Measurements from ENCODE around the gene GDPD5. TPM values are rescaled to one million over a fixed set of nuclear protein-coding genes. Genes with fewer than 3 reads are reported as not detected.
A peak's percentile ranks its signal among the peaks of the same experiment; 100 is the strongest.

The GDPD5 gene
- total RNA-seq, 2 experiments from 2014 or later = 13.3 to 13.5 TPM

GRCh38 chr11:75394085-75394840 is 131.5 kb downstream of the GDPD5 start:
- intact Hi-C loops (cut with micrococcal nuclease) = loop anchor here (10.0 kb wide), 1 partner anchor 421 kb away; the partner anchor contains the start of gene UVRAG
- Mint-ChIP-seq H3K36me3 (ENCODE audit: low read depth) (peaks cover under 1% of the 10 kb centered on the region), H3K27ac (no peak overlapping the region), H3K9me3 (no peaks in the 10 kb centered on the region), H3K27me3 (ENCODE audit: low read depth) (no peaks in the 10 kb centered on the region), H3K4me1 (ENCODE audit: low read depth) (peaks cover 5% of the 10 kb centered on the region), H3K4me3 (no peak overlapping the region)
- no peak for DNase-seq
- CTCF ChIA-PET = interaction anchor here (0.6 to 1.5 kb wide), 2 partner anchors 14 to 795 kb away, joined by 5 read pairs; no protein-coding TSS in a partner anchor

GRCh38 chr11:75389925-75390324 is 135.8 kb downstream of the GDPD5 start:
- no peak for DNase-seq
- Mint-ChIP-seq H3K4me1 (ENCODE audit: low read depth) (peaks cover 3% of the 10 kb centered on the region), H3K4me3 (no peak overlapping the region), H3K36me3 (ENCODE audit: low read depth) (no peaks in the 10 kb centered on the region), H3K27ac (no peak overlapping the region), H3K27me3 (ENCODE audit: low read depth) (no peaks in the 10 kb centered on the region), H3K9me3 (no peaks in the 10 kb centered on the region)
- intact Hi-C loops (cut with micrococcal nuclease) = loop anchor here (10.0 kb wide), 1 partner anchor 425 kb away; the partner anchor contains the start of gene UVRAG
- CTCF ChIA-PET = interaction anchor here (0.6 to 12.2 kb wide), 10 partner anchors 8 to 147 kb away, joined by 4 to 374 read pairs (median 9); no protein-coding TSS in a partner anchor

DNA sequence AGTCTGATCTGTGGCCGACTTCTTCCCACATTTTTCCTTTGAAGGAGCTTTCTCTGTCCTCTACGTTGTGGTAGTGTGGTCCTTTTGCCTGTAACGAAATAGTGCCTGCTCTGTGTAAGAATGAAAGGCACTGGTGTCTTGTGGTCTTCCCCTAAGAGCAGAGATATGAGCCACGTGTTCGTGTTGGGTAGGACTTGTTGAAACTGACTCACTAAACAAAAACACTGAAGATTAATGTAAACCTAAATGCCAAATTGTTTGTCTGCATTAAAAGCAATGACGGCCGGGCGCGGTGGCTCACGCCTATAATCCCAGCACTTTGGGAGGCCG is 136.5 kb downstream of the GDPD5 start:
- H3K4me1 Mint-ChIP-seq (ENCODE audit: low read depth) = peaks cover 7% of the 10 kb centered on the region
- CTCF ChIA-PET = interaction anchor here (0.6 to 12.2 kb wide), 25 partner anchors 9 to 168 kb away, joined by 3 to 374 read pairs (median 6); no protein-coding TSS in a partner anchor
- H3K27ac Mint-ChIP-seq = no peak overlapping the region
- DNase-seq = no peak
- no peak overlapping the region for H3K4me3 Mint-ChIP-seq
- H3K27me3 Mint-ChIP-seq (ENCODE audit: low read depth) = no peaks in the 10 kb centered on the region
- H3K9me3 Mint-ChIP-seq = no peaks in the 10 kb centered on the region
- intact Hi-C loops (cut with micrococcal nuclease) = no loop called here
- no peaks in the 10 kb centered on the region for H3K36me3 Mint-ChIP-seq (ENCODE audit: low read depth)

DNA sequence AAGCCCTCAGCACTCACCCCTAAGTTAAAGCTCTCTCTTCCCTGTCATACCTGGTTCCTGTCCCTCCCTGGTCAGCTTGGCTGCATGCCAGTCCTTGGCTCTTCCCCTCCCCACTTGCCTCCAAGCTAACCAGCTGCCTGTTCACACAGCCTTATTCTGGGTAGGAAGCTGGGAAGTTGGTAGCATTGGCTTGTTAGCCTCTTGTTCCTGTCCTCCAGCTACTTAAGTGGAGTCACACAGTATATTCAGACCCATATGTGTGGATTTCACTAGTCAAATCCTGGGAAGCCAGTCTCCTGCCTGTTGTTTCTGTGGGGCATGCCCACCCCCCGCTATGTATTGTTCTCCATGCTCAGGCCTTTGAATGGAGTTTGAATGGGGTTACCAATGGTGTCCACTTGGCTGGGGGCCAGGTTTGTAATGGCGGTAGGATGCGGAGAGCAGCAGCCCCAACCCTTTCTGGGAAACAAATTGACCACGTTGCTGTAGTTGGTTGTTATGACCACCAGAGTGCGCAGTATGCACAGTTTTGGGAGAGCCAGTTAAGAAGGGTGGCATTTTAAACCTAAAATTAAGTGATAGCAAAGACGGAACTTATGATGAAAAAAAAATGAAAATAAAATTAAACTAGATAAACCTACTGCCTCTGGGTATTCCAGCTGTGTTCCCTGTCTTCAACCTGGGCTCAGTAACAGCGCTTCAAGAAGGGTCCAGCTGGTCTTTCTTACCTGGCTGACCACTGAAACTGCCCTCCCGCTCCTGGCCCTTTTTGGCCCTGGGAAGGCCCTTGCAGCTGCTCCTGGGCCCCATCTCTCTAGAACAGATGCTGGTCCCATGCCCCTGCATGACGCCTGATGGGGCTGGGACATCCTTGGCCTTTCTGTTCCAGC is 137.1 kb downstream of the GDPD5 start:
- intact Hi-C loops (cut with micrococcal nuclease) = loop anchor here (1.0 kb wide), 3 partner anchors 11 to 144 kb away; partner anchors contain the start of gene RPS3
- no peak overlapping the region for H3K4me3 Mint-ChIP-seq
- H3K27ac Mint-ChIP-seq = no peak overlapping the region
- no peaks in the 10 kb centered on the region for H3K27me3 Mint-ChIP-seq (ENCODE audit: low read depth)
- peak; percentile 88 for DNase-seq
- CTCF ChIA-PET = interaction anchor here (0.6 to 12.2 kb wide), 40 partner anchors 9 to 247 kb away, joined by 3 to 374 read pairs (median 5); no protein-coding TSS in a partner anchor
- peaks cover 11% of the 10 kb centered on the region for H3K4me1 Mint-ChIP-seq (ENCODE audit: low read depth)
- no peaks in the 10 kb centered on the region for H3K9me3 Mint-ChIP-seq
- no peaks in the 10 kb centered on the region for H3K36me3 Mint-ChIP-seq (ENCODE audit: low read depth)

DNA sequence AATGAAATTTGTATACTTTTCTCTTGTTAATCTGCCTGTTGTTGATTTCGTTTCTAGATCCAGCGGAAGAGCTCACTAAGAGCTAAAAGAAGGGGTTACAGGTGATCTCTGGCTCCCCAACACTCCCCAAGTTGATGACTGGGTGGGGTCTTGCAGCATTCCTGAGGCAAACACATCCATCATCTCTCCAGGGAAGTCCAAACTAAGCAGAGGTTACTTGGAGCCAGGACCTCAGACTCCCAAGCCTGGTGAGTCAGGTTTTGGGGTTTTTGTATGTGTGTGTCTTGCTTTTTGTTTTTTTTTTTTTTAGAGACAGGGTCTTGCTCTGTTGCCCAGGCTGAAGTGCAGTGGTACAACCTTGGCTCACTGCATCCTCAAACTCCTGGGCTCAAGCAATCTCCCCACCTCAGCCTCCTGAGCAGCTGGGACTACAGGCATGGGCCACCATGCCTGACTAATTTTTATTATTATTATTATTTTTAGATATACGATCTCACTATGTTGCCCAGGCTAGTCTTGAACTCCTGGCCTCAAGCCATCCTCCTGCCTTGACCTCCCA is 137.9 kb downstream of the GDPD5 start:
- no peak for DNase-seq
- no peaks in the 10 kb centered on the region for H3K27me3 Mint-ChIP-seq (ENCODE audit: low read depth)
- no peak overlapping the region for H3K4me3 Mint-ChIP-seq
- no peaks in the 10 kb centered on the region for H3K9me3 Mint-ChIP-seq
- H3K4me1 Mint-ChIP-seq (ENCODE audit: low read depth) = peaks cover 18% of the 10 kb centered on the region
- CTCF ChIA-PET = interaction anchor here (0.6 to 12.2 kb wide), 29 partner anchors 11 to 246 kb away, joined by 3 to 374 read pairs (median 5); no protein-coding TSS in a partner anchor
- intact Hi-C loops (cut with micrococcal nuclease) = loop anchor here (1.0 kb wide), 3 partner anchors 11 to 144 kb away; partner anchors contain the start of gene RPS3
- H3K36me3 Mint-ChIP-seq (ENCODE audit: low read depth) = no peaks in the 10 kb centered on the region
- no peak overlapping the region for H3K27ac Mint-ChIP-seq

DNA sequence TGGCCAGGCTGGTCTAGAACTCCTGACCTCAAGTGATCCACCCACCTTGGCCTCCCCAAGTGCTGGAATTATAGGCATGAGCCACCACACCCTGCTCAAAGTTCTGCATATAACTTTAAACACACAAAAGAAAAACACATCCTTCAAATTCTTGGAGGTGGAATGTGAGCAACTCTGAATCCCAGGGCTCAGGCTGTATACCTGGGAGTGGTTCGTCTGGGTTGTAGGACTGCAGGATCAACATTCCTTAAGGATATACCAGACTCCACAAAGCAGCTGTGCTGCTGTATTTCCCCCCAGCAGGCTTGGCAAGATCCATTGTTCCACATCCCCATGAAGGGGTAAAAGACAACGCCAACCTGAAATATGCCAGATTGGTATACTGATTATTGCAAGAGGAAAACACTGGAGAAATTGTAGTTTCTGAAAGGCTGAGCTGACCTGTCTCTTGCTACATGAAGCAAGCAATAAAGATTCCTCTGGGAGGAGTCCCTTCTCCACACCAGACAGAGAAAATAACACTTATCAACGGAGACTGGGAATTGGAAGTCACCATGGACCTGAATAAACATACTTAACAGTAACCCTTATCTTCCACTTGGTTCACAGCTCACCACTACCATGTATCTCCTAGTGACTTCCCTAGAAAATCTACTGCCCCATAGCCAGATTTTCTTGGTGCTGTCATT is 138.7 kb downstream of the GDPD5 start:
- Mint-ChIP-seq H3K27ac (no peak overlapping the region), H3K4me1 (ENCODE audit: low read depth) (peaks cover 18% of the 10 kb centered on the region), H3K4me3 (no peak overlapping the region), H3K9me3 (no peaks in the 10 kb centered on the region), H3K36me3 (ENCODE audit: low read depth) (no peaks in the 10 kb centered on the region), H3K27me3 (ENCODE audit: low read depth) (no peaks in the 10 kb centered on the region)
- no peak for DNase-seq
- intact Hi-C loops (cut with micrococcal nuclease) = no loop called here
- CTCF ChIA-PET = interaction anchor here (1.0 to 12.2 kb wide), 11 partner anchors 10 to 173 kb away, joined by 4 to 374 read pairs (median 8); no protein-coding TSS in a partner anchor

Other genes starting within 250 kb of the GDPD5 start
- 10 to 100 TPM; 15.7 to 16.6 TPM for gene ARRB1, start 174.3 kb downstream of the GDPD5 start, total RNA-seq
- 1,000 to 10,000 TPM; 5,069 to 5,116 TPM for gene RPS3, start 126.4 kb downstream of the GDPD5 start, total RNA-seq
- under 1 TPM; 0.14 to 0.17 TPM for gene KLHL35, start 92.7 kb downstream of the GDPD5 start, total RNA-seq
- 10 to 100 TPM; 13.9 to 15.4 TPM for gene SERPINH1, start 36.3 kb upstream of the GDPD5 start, total RNA-seq
- not detected for gene MAP6, start 143.1 kb upstream of the GDPD5 start, total RNA-seq
- not detected for gene MOGAT2, start 191.9 kb upstream of the GDPD5 start, total RNA-seq
- 1 to 10 TPM; 3.4 to 4.2 TPM for gene DGAT2, start 242.8 kb upstream of the GDPD5 start, total RNA-seq

All from activated naive CD4-positive, alpha-beta T cell treated with anti-CD3 and anti-CD28 coated beads for 36 hours (primary cell).